HS-27A (cell line): ENCODE data around the gene MFSD6.

Source experiments
- DNase-seq: peaks from one replicate; pipeline ENCODE4 v3.0.0-alpha.2; 2012; ENCODE audit warnings: low read depth, missing footprints

MFSD6 gene

DNA sequence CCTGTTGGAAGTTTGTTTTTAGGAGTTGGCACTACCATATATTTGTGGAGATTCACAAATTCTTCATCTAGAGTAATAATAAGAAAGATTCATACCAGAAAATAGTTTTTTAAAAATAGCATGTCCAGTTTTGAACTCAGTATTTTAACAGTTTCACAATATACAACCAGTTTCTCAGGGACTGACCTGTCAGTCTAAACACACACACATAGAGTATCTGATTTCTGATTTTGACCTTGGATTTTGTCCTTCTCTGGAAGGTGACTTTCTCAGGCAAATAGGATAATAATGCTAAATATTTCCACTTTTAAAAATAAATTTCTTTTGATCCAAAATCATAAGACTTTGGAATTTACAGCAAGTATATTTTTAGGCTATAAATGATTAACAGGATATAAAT, 32.0 kb downstream of the MFSD6 start:
- no peak for DNase-seq

DNA sequence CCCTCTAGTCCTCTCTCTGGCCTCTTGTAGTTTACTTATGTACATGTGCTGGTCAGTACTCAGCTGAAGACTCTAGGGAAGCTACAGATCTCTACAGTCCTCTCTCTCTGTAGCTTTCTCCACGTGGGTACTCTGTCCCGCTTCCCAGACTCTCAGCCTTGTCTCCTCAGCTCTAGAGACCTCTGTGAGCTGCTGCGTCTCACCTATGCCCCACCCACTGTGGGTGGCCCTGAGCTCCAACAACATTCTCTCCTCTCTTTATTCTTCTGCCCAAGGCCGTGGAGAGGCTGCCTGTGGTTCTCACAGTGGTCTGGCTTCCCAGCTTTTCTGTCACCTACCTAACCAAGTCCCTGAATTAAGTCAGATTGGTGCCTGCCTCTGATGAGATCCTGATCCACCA, 33.4 kb downstream of the MFSD6 start:
- DNase-seq = no peak

DNA sequence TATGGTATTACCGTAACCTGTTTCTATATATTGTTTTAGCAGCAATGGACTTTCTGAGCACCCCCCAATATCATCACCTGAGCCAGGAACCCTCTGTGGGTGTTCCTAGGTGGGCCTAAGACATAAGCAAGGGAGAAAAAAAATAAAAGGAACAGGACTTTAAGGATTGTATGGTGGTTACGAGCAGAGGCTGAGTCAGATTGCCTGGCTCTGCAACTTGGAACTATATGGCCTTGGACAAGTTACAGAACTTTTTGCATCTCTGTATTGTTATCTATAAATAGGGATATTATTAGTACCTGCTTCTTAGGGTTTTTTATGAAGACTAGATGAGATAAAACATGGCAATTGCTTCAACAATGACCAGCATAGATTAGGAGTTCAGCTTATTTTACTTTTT, 34.9 kb downstream of the MFSD6 start:
- DNase-seq = no peak

DNA sequence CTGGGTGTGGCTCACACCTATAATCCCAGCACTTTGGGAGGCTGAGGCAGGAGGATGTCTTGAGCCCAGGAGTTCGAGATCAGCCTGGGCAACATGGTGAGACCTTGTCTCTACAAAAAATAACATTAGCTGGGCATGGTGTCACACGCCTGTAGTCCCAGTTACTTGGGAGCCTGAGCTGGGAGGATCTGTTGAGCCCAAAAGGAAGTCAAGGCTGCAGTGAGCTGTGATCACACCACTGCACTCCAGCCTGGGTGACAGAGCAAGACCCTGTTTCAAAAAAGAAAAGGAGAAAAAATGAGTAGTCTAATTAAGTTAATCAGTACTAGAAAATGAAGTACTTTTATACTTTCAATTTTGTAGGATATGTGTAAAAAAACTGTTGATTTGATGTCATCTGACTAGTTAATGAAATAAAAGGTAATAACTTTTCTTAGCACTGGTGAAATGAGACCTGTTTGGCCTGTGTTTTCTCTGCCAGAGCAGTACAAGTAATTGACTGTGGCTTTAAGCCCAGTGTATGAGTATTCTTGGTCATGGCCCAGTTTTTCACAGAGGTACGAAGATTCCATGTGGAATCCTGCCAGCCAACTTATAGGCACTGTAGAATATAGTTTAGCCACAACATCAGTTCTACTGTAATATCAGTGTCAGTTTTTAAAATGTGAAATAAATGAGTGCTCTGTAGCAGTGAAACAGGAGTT, 35.8 kb downstream of the MFSD6 start:
- DNase-seq = no peak

DNA sequence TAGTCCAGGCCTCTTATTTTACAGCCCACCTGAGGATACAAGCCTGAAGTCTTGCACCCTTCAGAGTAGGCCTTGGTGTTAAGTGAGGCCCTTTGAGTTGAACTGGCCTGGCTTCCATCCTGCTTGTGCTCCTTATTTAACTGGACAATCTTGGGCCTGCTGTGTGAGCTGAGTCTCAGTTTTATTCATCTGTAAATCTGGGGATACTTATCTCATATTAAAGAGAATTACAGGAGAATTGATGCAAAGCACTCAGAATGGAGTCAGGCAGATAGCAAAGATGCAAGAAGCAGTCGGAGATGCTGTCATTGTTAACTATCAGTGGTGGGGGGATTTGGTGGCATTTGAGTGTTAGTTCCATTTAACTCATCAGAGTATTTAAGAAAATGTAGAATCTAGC, 36.8 kb downstream of the MFSD6 start:
- DNase-seq = no peak

DNA sequence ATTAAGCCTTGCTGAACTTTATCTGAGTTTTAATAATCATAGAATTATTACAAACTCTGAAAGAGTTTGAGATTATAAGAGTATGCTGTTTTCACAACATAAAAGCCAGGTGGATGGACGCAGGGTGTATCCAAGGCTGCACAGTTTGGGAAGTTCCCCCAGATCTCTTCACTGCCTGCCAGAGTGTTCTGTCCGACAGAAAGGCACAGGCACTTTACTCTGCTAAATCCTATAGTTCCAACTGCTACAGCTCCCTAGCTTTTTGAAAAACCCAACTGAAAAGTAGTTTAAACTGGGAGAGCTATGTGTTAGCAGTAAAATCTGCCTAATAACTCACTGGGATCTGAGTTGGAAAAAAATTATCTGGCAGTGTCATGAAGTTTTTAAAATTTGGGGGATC, 38.0 kb downstream of the MFSD6 start:
- DNase-seq = no peak

DNA sequence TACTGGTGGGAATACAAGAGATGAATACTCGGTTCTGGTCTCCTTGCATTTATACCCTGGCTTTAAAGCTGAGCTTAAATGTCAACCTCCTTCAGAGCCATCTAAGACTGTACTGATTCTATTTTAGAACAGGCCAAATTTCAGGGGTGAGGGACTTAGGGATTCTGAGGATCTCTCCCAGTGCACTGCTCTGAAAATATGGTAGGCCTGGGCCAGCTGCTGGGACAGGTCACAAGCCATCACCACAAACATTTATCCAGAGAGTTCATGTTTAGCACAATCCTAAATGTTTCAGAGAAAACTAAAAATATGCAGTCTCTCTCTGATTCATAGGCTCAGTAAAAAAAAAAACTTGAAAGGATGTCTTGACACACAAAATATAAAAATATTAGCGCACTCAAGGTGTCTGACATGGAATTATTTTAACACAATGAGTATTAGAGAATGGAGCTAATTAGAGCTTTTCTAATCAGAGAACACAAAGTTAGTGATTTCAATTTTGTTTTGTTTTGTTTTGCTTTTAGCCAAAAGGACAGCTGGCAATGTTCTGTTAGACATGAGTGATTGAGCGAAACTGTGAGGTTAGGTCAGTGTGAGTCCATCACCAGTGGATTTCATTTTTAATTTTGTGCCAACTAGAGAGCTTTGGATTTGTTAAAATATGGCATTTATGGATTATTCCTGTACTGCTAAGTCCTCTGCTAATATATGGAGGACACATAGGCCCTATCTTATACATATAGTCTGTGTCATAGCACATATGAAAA, 38.8 kb downstream of the MFSD6 start:
- no peak for DNase-seq

DNA sequence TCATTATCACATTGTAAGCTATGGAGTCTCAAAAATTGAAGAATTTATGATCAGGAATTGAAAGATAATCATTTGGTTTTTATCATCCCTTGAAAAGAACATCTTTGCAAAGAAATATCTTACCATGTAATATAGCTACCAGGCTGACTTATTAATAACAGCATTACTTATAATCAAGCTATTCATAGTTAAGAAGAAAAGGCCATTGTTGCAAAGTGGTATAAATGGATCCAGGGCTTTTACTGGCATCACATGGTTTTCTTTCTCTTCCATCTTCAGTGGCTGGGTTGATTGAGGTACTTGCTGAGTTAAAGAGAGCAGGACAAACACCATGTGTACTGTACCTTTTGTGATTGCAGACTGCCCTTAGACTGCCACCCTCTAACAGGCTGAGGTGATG, 39.6 kb downstream of the MFSD6 start:
- no peak for DNase-seq

DNA sequence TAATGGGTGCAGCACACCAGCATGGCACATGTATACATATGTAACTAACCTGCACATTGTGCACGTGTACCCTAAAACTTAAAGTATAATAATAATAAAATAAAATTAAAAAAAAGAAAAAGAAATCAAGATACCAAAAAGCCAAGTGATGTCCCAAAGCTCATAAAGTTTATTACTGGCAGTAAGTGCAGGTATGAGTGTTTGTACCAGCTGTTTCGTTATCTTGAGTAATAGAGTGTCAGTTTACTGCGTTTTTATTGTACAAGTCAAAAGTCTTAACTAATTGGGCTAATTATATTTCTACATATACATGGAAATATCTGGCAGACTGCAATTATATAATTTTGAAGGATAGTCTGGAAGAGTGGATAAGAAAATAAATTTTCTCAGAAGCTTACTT, 41.8 kb downstream of the MFSD6 start:
- DNase-seq = no peak

DNA sequence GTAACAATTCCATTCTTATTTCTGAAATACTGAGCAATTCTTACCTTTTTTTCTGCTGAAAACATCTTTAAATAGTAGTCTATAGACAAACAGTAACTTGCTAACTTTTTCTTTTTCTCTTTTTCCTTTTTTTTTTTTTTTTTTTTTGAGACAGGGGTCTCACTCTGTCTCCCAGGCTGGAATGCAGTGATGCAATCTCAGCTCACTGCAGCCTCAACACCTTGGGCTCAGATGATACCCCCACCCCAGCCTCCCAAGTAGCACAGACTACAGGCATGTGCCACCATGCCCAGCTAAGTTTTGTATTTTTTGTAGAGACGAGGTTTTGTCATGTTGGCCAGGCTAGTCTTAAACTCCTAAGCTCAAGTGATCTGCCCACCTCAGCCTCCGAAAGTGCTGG, 42.2 kb downstream of the MFSD6 start:
- no peak for DNase-seq

DNA sequence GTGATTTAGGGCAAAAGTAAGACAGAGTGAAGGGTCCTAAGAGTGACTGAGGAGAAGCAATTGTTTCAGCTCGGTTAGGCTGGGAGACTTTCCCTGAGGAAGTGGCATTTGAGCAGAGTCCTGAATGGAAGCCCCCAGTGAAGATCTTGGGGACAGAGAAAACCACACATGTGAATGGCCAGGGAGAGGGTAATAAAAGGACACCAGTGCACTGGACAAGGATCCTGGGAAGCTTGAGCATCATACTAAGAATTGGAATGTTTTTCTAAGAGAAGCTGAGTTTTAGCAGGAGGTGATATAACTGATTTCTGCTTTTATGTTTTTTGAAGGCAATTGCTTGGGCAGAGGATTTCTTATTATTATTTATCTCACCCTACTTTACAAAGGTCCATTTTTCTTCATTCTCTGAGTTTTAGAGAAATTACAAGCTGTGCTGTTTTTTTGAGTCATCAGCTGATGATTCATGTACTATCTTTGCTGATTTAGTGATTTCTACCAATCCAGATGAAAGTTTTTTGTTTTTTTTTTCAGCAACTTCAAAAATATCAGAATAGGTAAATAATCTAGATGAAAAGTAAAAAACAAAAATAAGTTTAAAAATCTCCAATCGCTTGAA, 43.5 kb downstream of the MFSD6 start:
- no peak for DNase-seq

DNA sequence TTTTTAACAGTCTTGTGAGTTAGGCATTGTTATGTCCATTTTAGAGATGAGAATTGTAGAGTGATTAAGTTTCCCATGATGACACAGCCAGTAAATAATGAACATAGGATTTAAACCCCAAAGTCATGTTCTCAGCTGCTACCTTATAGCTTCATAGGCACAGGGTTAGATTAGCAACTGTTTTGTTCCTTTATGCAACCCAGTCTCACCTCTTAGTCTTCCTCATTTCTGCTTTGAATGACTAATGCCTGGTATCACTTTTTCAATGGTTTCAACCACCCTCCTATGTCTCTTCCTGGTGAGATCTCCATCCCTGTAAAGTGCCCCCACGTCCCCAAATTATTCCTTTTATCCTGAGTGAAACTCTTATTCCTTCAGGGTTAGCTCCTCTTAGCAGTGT, 44.3 kb downstream of the MFSD6 start:
- no peak for DNase-seq

DNA sequence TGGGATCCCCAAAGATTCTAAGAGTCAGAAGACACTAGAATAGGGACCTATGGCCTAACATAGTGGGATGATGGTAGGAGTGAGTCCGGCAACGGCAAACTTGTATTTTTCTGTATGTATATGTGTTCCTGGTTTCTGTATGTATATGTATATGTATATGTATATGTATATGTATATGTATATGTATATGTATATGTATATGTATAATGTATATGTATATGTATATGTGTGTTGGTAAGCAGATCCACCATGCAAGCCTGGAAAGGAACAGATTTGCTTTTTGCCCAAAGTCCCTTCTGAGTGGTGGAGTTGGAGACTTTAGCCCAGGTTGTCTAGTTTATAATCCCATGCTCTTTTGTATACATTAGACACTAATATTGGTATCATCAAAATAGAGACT, 46.6 kb downstream of the MFSD6 start:
- DNase-seq = no peak

DNA sequence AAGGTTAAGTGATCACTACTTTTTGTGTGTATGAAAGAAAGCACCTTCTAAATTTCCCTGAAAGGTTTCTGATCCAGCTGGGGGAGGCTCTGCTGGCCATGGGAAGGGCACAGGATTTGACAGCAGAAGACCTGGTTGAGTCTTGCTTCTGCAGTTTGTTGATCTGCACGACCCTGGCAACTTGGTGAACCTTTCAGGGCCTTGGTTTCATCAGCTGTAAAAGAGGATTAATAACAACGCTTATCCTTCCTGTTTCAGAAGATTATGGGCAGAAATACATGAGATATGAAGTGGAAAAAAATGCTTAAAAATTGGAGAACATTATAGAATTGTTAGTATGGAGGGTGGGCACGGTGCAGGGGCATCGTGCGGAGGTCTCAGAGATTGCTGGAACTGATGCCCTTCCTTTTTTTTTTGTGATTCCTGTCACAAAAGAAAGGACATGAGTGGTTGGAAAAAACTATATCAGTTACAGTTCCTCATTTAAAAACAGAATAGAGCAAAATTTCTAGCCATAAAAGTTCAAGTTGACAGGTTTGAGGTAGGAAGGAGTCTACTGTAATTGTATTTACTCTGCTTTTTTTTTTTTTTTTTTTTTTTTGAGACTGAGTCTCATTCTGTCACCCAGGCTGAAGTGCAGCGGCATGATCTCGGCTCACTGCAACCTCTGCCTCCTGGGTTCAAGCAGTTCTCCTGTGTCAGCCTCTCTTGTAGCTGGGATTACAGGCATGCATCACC, 47.4 kb downstream of the MFSD6 start:
- no peak for DNase-seq

DNA sequence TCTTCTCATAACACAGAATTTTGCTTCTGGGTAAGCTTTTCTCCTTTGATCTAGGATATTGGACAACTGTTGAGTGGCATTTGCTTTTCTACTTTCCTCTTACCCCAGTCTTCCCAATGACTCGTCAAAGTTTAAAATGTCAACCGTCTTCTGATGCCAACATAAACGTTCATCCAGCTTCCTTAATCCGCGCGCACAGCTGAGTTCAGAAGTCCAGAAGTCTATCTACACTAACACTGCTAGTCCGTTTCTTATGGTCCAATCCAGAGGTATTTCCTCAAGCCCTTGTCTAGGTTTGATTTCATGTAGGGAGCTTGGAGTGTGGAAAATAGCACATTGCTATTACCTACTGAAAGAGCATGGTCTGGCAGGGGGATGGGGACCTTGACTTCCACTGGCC, 48.7 kb downstream of the MFSD6 start:
- DNase-seq = no peak

DNA sequence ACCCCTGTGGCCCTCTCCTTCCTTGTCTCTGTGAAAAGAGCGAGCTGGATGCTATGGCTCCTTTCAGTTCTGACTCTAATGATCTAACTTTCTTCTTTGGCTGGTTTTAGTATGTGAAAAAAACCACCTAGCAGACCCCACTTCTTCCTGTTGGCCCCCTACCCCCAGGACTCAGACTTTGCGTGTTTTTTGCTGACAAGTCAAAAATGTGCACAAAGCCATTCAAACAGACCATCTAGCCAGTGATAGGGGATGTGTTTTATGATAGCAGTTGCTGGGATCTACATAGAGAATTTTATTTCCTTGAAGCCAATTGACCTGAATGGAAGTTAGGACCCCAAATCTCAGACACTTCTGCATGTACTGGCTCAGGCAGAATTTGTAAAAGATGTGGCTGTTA, 49.1 kb downstream of the MFSD6 start:
- no peak for DNase-seq

DNA sequence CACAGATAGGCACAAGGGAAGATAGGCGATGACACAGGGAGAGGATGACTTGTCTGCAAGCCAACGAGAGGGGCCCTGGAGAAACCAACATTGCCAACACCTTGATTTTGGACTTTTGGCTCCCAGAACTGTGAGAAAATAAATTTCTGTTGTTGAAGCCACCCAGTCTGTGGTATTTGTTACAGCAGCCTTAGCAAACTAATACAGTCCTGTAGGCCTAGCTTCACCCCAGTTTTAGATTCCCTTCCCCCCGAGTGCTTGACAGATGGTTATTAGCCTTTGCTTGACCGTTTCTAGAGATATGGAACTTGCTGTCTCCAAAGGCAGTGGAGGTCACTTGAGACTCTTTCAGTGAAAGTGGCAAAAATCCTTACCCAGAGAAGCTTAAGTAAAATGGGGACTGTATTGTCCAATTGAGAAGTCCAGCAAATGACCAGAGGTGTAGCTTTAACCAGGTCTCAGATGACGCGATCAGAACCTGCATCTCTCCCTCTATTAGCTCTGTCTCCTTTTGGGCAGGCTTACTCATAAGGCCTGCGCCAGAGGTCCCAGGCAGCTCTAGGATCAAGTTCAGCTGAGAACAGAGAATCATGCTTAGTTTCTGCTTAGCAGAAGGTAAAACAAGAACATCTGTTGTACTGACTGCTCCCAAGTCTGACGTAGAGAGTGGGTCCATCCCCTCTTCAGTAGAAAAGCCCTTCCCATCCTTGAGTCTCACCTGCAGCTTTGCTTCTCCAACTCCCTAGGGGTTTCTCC, 50.4 kb downstream of the MFSD6 start:
- no peak for DNase-seq

DNA sequence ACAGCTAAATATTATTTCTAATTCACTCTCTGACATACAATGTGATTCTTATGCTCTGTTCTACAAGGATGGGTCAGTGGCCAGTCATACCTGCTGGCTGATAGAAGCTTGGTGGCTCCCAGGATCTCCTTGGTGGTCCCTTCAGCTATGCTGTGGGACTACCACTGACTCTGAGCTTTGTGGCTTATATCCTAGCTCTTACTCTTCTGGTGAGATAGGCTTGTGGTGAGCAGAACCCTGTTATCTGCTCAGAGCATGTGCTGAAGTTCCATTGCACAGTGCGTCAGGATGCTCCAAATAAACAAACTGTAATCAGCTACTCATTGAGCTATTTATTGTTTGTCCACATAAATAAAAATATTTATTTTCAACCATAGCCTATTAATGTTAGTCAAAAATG, 51.7 kb downstream of the MFSD6 start:
- DNase-seq = no peak

DNA sequence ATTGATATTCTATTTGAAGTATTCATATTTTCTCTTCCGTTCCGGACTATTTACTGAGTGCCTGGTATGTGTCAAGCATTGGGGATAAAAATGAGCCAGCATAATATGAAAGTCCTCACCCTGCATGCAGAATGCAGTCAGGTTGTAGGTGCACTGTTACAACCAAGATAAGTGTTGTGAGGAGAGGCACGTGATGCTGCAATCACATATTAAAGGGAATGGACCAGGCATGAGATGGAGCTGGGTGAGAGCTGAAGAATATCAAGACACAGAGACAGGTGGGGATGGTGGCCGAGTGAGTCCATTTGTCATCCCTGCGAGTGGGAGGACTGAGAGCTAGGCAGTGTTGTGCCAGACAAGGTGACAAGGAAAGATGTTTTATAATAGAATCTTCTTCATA, 52.3 kb downstream of the MFSD6 start:
- no peak for DNase-seq

DNA sequence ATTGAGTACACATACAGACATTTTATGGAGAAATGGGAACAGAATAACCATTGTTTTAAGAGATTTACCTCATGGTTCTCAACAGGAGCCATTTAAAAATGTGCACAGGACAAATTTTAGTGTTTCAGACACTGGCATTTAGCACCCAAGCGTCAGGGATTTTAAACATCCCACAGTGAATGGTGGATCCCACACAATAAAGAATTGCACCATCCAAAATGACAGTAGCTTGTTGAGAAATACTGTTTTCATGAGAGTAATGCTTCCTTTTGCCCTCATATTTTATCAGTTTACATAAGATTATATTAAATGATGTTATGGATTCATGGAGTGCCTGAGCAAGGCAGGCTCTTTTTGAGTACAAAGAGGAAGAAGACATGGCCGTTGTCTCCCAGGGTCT, 54.0 kb downstream of the MFSD6 start:
- DNase-seq = no peak

DNA sequence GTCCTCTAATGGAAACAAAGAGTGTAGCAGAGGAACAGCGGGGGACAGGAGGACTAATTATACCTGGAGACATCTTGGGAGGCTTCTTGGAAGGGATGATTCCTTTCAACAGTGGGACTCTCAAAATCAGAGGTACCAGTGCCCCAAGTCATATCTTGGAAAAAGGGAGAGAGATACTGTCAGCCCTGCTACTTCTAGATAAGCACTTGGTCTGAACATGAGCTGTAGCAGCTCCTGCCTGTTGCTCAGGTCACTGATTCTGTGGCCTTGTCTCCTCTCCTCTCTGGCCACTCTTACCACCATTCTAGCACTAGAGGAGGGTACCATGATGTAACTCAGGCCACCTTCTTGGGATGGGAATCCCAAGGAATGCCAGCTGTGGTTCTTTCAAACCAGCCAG, 54.5 kb downstream of the MFSD6 start:
- DNase-seq = no peak

DNA sequence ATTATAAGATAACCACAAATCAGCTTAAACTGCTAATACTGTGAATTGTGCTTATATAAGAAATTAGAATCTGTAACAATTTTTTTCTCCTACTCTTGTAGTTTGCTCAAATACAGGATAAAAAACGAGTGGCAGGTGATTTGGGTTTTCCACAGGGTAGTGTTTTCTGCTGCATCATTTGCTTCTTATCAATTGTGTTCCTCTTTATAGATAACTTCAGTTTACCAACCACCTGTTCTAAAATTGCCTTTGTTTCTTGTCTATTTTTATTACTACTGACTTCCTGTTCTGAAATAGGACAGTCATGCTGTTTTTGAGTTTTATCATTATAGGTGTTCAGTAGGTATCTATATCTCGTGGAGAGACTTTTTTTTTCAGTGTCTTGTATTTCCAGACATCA, 56.9 kb downstream of the MFSD6 start:
- no peak for DNase-seq
